CD4-positive, alpha-beta T cell treated with Interleukin-4 for 4 hours (primary cell): ENCODE results near the gene NPNT.

Experiments used
- DNase-seq: peaks from one replicate; pipeline ENCODE4 v3.0.0-alpha.2; 2020

NPNT gene

GRCh38 chr4:105921301-105921700, 26.0 kb downstream of the NPNT start:
- no peak for DNase-seq

GRCh38 chr4:105923497-105924238, 28.4 kb downstream of the NPNT start:
- no peak for DNase-seq

- no peak for DNase-seq
Measured at GRCh38 chr4:105924341-105924740, 29.1 kb downstream of the NPNT start.

GRCh38 chr4:105930698-105931097, 35.4 kb downstream of the NPNT start:
- DNase-seq = no peak

- DNase-seq = no peak
Measured at GRCh38 chr4:105933083-105933482, 37.8 kb downstream of the NPNT start.

GRCh38 chr4:105934386-105934785, 39.1 kb downstream of the NPNT start:
- no peak for DNase-seq

GRCh38 chr4:105936901-105937300, 41.6 kb downstream of the NPNT start:
- no peak for DNase-seq

GRCh38 chr4:105937759-105938158, 42.5 kb downstream of the NPNT start:
- no peak for DNase-seq

GRCh38 chr4:105943234-105943633, 48.0 kb downstream of the NPNT start:
- DNase-seq = no peak

GRCh38 chr4:105944540-105944939, 49.3 kb downstream of the NPNT start:
- DNase-seq = no peak

- no peak for DNase-seq
Measured at GRCh38 chr4:105946771-105947170, 51.5 kb downstream of the NPNT start.

GRCh38 chr4:105950701-105951100, 55.4 kb downstream of the NPNT start:
- DNase-seq = no peak

GRCh38 chr4:105951198-105951597, 55.9 kb downstream of the NPNT start:
- no peak for DNase-seq

GRCh38 chr4:105952591-105952990, 57.3 kb downstream of the NPNT start:
- DNase-seq = no peak

- DNase-seq = no peak
Measured at GRCh38 chr4:105956569-105956968, 61.3 kb downstream of the NPNT start.

GRCh38 chr4:105957680-105958079, 62.4 kb downstream of the NPNT start:
- no peak for DNase-seq

GRCh38 chr4:105963461-105964400, 68.5 kb downstream of the NPNT start:
- DNase-seq = no peak

GRCh38 chr4:105965183-105965800, 70.0 kb downstream of the NPNT start:
- DNase-seq = no peak

- no peak for DNase-seq
Measured at GRCh38 chr4:105966051-105966450, 70.8 kb downstream of the NPNT start.

GRCh38 chr4:105967058-105967658, 71.9 kb downstream of the NPNT start:
- no peak for DNase-seq

GRCh38 chr4:105969575-105969974, 74.3 kb downstream of the NPNT start:
- no peak for DNase-seq

GRCh38 chr4:105970371-105970770, 75.1 kb downstream of the NPNT start:
- no peak for DNase-seq

- no peak for DNase-seq
Measured at GRCh38 chr4:105971036-105971435, 75.8 kb downstream of the NPNT start.
